Activated CD4-positive, alpha-beta T cell treated with anti-CD3 and anti-CD28 coated beads, Interleukin-2, amount 50 U/mL, for 24 hours (primary cell): ENCODE results near the gene NUDT14.

ENCODE experiments used
- DNase-seq, 2 donors: peaks; one replicate each; pipeline ENCODE4 v3.0.0-alpha.2; 2020; ENCODE audit warnings: low read depth in 1 of 2, low spot score in 1 of 2

The NUDT14 gene

GRCh38 chr14:105161309-105161708 is 19.8 kb downstream of the NUDT14 start:
- no peak for DNase-seq

- no peak for DNase-seq
These were observed 20.3 kb downstream of the NUDT14 start for GRCh38 chr14:105160776-105161175.

DNA sequence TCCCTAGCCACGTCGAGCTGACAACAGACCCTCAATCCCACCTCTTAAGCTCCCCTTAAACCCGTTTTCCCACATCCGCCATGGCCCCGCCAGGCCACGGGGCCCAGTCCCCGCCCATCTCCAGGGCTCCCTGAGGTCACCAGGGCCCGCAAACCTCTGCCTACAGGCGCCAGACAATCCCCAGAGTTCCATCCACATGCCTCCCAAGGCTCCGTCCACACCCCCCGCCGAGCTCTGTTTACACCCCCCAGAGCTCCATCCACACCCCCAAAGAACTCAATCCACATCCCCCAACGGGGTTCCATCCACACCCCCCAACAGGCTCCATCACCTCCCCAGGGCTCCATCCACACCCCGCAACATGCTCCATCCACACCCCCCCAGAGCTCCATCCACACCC is 21.8 kb downstream of the NUDT14 start:
- DNase-seq: no peak

GRCh38 chr14:105158794-105159193 is 22.3 kb downstream of the NUDT14 start:
- no peak for DNase-seq

DNA sequence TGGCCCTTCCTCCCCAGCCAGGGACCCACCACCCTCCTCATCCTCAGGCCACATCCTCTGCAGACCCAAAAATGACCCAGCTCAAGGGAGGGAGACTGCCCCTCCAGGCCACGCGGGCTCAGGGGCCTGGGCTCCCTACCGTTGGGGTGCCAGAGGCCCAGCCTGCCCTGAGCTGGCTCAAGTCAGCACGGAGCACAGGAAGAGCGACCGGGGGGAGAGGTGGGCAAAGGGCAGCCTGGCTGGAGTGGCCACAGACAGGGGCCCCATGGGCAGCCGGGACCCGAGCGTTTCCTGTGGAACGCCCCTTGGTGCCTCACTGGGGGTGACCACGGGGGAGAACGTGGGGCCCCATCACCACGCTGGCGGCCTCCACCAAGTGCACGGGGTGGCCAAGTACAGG is 23.2 kb downstream of the NUDT14 start:
- DNase-seq: no peak

GRCh38 chr14:105156414-105157375 is 24.4 kb downstream of the NUDT14 start:
- no peak for DNase-seq

DNA sequence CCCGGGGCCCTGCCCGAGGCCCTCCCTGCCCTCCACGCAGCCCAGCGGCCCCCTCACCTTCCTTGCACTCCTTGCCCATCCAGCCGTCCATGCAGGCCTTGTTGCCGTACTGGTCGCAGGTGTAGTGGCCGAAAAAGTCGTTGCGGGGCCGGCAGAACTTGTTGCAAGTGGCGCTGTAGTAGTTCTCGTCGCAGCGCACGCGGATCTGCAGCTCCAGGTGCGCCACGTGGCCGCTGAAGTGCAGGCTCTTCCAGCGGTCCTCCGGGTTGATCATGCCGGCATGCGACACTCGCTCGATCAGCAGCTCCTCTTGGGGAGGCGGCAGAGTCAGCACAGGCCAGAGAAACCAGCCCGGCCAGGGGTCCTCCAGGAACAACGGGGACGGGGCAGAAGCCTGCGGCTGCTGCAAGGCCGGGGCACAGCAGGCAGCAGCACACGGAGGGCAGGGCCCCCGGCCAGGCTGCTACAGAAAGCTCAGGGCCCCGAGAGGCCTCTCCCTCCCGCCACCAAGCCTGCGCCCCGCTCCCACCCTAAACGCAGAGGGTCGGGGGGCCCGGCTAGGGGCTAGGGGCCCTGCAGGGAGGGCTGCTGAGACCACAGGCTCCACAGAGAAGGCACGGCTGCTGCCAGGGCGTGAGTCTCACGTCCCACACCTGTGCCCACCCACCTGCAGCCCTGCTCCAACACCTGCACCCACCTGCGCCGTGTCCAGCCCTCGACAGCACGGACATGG is 25.3 kb downstream of the NUDT14 start:
- DNase-seq: no peak

DNA sequence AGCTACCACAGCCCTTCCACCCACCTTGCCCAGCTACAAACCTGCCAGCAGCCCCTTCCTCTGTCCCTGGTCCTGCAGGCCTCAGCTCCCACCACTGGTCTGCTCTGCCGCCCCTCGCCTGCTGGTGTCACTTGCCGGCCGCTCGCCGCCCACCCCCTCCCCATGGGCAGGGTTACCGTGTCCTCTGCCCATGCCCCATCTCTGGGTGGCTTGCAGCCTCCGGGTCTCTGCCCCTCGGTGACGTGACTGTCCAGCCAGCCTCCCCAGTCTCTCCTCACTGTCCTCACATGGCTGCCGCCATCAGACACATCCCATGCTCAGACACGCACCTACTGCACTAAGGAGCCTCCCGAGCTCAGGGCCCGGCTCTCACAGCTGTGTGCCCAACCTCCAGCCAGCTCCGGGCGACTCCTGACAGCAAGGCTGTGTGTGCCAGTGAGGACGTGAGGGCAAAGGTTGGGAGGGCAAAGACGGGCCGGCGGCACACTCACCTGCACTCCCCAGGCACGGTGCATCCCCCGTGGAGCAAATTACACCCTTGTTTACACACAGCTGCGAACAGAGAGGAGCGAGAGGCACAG is 26.0 kb downstream of the NUDT14 start:
- DNase-seq: no peak

- DNase-seq: no peak
These were observed 26.6 kb downstream of the NUDT14 start for GRCh38 chr14:105154476-105154871.

DNA sequence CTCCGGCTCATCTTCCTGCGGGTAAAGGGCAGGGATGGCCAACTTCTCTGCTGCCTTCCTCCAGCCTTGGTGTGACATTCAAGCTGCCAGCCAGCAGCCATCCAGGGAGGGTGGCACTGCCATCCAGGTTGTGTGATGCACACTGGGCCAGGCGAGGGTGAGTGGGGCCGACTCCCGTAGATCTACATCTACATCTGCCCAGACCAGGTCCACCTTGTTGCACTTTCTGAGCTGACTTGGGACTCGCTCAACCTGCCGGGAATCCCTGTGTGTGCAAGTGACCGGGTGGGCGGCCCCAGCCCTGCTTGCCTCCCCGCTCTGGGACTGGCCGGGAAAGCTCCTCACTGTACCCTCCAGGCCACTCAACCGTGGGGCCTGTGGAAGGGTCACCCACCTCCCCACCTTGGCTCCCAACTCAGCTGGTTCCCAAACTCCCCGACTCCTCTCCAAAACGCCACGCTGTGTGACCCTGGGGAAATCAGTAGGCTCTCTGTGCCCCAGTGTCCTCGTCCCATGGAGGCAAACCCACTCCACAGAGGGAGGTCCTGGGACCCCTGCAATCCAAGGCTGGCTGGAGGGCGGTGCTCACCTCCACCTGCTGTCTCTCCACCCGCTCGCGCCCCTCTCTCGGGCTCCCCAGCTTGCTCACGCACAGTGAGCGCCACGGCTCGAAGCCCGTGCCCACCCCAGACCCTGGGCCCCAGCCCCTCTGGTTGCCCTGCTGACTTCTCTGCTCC is 27.2 kb downstream of the NUDT14 start:
- no peak for DNase-seq

GRCh38 chr14:105153331-105153731 is 27.8 kb downstream of the NUDT14 start:
- DNase-seq: no peak

DNA sequence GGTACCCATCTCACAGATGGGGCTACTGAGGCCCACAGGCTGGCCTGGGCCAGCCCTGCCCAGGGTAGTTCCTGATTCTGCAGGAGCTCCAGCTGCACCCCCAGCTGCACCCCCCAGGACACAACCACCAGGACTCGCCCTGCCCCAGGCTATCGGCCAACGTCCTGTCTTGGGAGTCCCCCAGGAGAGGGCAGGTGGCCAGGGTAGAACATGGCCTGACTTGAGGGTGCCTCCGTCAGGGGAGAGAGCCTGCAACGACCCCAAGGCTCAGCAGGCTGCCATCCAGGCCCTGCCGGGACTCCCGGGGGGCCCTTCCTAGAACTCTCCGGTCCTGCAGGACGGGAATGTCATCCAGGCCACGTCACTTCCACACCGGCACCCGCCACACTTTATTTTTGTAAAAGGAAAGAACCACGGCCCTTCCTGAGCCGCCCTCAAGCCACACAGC is 28.3 kb downstream of the NUDT14 start:
- no peak for DNase-seq

DNA sequence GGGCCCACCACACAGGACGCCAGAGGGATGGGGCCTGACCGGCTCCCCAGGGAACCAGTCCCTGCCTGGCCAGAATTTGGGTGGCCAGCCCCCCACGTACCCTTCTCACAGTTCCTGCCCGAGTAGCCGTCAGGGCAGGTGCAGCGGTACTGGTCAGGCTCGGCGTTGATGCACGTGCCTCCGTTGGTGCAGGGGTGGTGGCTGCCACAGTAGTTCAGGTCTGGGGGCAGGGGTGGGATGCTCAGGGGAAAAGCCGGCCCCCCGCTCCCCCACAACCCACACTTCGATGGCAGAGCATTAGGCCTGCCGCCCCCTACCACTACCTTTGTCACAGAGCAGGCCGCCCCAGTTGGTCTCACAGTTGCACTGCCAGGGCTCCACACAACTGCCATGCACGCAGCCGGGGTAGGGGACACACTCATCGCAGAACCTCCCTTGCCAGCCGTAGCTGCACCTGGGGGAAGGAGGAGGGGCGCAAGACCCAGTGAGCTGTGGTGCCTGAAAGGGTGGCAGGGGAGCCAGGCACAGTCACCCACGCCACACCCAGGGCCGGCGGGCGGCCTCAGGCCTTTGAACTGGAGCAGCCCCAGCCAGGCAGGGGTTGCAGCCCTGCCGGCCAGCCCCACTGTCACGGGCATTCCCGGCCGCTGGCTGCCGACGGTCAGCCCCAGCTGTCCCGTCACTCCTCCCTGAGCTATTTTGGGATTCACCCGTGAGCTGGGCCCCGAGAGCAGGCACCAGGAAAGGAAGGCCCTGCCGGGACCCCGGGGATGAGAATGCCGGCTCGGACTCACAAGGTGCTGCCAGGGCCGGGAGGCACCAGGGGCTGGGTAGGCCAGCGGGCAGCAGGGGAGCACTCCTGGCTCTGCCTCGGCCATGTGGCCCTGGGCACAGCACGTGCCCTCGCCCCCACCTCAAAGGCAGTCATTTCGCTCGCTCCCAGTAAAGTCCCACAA is 29.0 kb downstream of the NUDT14 start:
- DNase-seq: no peak

DNA sequence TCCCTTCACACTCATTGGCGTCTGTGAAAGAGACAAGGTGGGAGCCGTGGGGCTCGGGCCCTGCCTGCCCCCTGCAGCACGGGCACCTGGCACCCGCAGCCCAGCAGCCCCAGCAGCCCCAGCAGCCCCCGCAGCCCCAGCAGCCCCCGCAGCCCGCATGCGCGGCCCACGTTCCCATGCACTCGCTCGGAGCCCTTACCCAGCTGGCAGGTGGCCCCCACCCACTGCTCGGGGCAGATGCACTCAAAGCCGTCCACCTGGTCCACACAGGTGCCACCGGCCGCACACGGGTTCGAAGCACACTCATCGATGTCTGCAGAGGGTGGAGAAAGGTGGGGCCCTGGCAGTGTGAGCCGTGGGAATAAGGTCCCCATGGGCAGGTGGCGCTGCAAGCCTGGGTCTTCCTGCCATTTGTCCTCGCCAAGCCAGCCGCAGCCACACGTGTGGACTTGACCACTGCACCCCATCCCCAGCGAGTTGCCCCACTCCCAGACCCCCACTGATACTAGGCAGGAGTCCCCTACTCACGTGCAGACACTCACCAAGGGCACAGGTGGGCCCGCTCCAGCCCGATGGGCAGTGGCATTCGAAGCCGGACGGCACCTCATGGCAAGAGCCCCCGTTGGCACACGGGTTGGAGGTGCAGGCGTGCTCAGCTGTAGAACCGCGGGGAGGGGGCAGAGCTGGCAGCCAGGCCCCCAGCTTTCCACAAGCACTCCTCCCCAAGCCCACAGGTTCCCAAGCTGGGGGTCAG is 29.9 kb downstream of the NUDT14 start:
- no peak for DNase-seq

- DNase-seq: no peak
These were observed 30.6 kb downstream of the NUDT14 start for GRCh38 chr14:105150368-105151083.

GRCh38 chr14:105150026-105150367 is 31.1 kb downstream of the NUDT14 start:
- no peak for DNase-seq

- DNase-seq: no peak
These were observed 31.8 kb downstream of the NUDT14 start for GRCh38 chr14:105149146-105149781.

GRCh38 chr14:105148604-105149145 is 32.4 kb downstream of the NUDT14 start:
- no peak for DNase-seq
